Psoas muscle (tissue), 8 donors: ENCODE data around the gene EYA2. TPM values are rescaled to one million over a fixed set of nuclear protein-coding genes. Genes with fewer than 3 reads are reported as not detected.

ENCODE experiments used
- ATAC-seq, 4 donors: fragments of 200-7000 bp; cut with Tn5 transposase; one replicate each; pipeline ENCODE4 v1.9.1; 2020; ENCODE audit warnings: moderate library complexity in 3 of 4, mild to moderate bottlenecking in 2 of 4
- DNase-seq, 2 donors: peaks; one replicate each; pipeline ENCODE4 v3.0.0-alpha.2; 2020
- H3K27ac ChIP-seq: fragments of 200-600 bp; one replicate; pipeline ENCODE4 v1.8.0; 2022
- H3K27me3 ChIP-seq, 3 donors: fragments of 200-600 bp in 1 of 3; one replicate each; pipeline versions ENCODE4 v1.6.1 to v1.8.0; 2013 to 2022; ENCODE audit warnings: low read length in 2 of 3, mild to moderate bottlenecking in 2 of 3, moderate library complexity in 1 of 3; ENCODE audit not compliant: insufficient read depth in 3 of 3
- H3K36me3 ChIP-seq, 2 donors: fragments of 200-600 bp in 1 of 2; one replicate each; pipeline versions ENCODE4 v1.6.1 to v1.8.0; 2013 to 2022; ENCODE audit warnings: low read depth in 1 of 2, mild to moderate bottlenecking in 1 of 2, moderate library complexity in 1 of 2; ENCODE audit not compliant: insufficient read depth in 1 of 2
- H3K4me1 ChIP-seq: fragments of 200-600 bp; one replicate; pipeline ENCODE4 v1.8.0; 2022
- H3K4me3 ChIP-seq: fragments of 200-600 bp; one replicate; pipeline ENCODE4 v1.8.0; 2022; ENCODE audit warnings: mild to moderate bottlenecking
- H3K9me3 ChIP-seq: fragments of 200-600 bp; one replicate; pipeline ENCODE4 v1.8.0; 2022
- WGBS, 3 donors: extraction: QIAGEN DNeasy Blood & Tissue Kit; methylation state at CpG; one replicate each; pipeline versions ENCODE4 v1.1.6 to v1.1.7; 2013; 5-methylcytosine and 5-hydroxymethylcytosine counted together
- intact Hi-C, 2 donors: fragments of 100-400 bp; cut with DNase I; formaldehyde crosslinking; loops; one replicate each; pipeline versions ENCODE4 v1.11.0 to v1.14.2; 2022
- polyA plus RNA-seq, 3 donors: library from polyadenylated mRNA; stranded (reverse); fragments of 200-250 nt; gene quantifications; one replicate each; pipeline ENCODE4 v1.2.3, GENCODE V29; 2013
- total RNA-seq, 4 donors: library from RNA; stranded (reverse); fragmentation: NEBNext Ultra II Directional in 2 of 4; extraction: Animal tissue kit (Norgen Biotek cat#: 25700) in 2 of 4; gene quantifications; one replicate each; pipeline versions ENCODE4 v1.2.1 to v1.2.4, GENCODE V29; 2021 to 2023
- TF ChIP-seq, protein P1 (sequence below): fragments of 200-600 bp; IDR thresholded peaks from one replicate; pipeline ENCODE4 v1.8.0; 2022; ENCODE audit warnings: antibody characterized with exemption
- donor health status: healthy with polysubstance abuse.
- donor health status: DM: no; HTN: no; CAD: no; lungs with moderate emphysema.
- donor health status: Bipolar disorder and iron deficiency.
- donor health status: healthy.
- donor health status: DM: yes; HTN: yes; CAD: no.
- donor health status: DM: no; HTN: no; CAD: no.
- donor health status: DM: no; HTN: no; CAD: no.
- donor health status: DM: yes; HTN: yes; CAD: no.

The EYA2 gene
- total and polyA plus RNA-seq, 7 donors = 0.72 to 4.0 (median 2.0) TPM

DNA sequence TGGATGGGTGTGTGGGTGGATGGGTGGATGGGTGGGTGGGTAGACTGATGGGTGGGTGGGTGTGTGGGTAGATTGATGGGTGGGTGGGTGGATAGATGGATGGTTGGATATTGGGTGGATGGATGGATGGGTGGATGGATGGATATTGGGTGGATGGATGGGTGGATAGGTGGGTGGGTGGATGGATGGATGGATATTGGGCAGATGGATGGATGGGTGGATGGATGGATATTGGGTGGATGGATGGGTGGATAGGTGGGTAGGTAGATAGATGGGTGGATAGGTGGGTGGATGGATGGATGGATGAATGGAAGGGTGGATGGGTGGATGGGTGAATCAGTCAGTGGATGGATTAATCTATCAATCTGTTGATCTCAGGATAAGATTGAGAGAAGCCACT is 284.6 kb downstream of the EYA2 start:
- no peaks in the 10 kb centered on the region for H3K9me3 ChIP-seq
- TF ChIP-seq, protein P1, sequence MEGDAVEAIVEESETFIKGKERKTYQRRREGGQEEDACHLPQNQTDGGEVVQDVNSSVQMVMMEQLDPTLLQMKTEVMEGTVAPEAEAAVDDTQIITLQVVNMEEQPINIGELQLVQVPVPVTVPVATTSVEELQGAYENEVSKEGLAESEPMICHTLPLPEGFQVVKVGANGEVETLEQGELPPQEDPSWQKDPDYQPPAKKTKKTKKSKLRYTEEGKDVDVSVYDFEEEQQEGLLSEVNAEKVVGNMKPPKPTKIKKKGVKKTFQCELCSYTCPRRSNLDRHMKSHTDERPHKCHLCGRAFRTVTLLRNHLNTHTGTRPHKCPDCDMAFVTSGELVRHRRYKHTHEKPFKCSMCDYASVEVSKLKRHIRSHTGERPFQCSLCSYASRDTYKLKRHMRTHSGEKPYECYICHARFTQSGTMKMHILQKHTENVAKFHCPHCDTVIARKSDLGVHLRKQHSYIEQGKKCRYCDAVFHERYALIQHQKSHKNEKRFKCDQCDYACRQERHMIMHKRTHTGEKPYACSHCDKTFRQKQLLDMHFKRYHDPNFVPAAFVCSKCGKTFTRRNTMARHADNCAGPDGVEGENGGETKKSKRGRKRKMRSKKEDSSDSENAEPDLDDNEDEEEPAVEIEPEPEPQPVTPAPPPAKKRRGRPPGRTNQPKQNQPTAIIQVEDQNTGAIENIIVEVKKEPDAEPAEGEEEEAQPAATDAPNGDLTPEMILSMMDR = no peak
- no peak for ATAC-seq
- no peak for DNase-seq
- H3K36me3 ChIP-seq = no peaks in the 10 kb centered on the region
- peaks cover 0 to 3% (median 0%) of the 10 kb centered on the region in 3 donors for H3K27me3 ChIP-seq
- H3K4me3 ChIP-seq = no peak overlapping the region
- H3K27ac ChIP-seq = no peak overlapping the region
- H3K4me1 ChIP-seq = no peaks in the 10 kb centered on the region
- intact Hi-C loops = no loop called here

DNA sequence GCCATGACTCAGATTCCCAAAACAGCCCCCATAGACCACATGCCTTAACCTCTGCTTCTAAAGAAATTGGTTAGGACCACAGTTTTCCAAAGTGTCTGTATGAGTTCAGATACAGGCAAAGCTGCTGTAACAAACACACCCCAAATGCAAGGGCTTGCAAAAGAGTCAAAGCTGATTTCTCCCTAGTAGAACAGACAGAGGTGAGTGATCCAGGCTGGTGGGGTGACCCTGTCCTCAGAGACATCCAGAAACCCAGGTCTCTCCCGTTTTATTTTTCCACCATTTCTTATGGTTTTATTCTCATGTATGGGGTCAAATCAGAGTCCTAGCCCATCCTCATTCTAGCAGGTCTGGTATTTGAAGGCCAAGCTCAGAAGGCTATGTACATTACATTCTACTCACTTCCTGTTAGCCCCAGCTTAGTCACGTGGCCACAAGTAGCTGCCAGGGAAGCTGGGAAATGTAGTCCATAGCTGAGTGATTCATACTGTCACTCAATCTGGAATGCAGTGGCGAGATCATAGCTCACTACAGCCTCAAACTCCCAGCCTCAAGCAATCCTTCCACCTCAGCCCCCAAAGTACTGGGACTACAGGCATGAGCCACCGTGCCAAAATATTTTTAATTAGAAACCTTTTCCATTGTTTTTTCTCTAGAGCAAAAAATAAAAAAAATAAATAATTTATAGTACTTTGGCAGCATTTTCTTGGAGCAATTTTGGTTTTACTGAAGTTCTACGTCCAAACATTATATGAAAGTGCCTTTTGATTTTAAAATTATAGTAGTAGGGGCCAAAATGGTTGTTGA is 286.6 kb downstream of the EYA2 start:
- DNase-seq (no peak), ATAC-seq (peak in 3 of 4 donors; percentile 48 to 70 (median 67))
- H3K4me1 ChIP-seq = no peaks in the 10 kb centered on the region
- H3K27me3 ChIP-seq = no peaks in the 10 kb centered on the region
- no peak overlapping the region for H3K4me3 ChIP-seq
- no peak overlapping the region for H3K27ac ChIP-seq
- no peaks in the 10 kb centered on the region for H3K9me3 ChIP-seq
- TF ChIP-seq, protein P1 = no peak
- H3K36me3 ChIP-seq = no peaks in the 10 kb centered on the region
- 64 to 72% (median 66%) methylated on average over 5 of the region's 5 CpGs for WGBS, 3 donors
- intact Hi-C loops = no loop called here

DNA sequence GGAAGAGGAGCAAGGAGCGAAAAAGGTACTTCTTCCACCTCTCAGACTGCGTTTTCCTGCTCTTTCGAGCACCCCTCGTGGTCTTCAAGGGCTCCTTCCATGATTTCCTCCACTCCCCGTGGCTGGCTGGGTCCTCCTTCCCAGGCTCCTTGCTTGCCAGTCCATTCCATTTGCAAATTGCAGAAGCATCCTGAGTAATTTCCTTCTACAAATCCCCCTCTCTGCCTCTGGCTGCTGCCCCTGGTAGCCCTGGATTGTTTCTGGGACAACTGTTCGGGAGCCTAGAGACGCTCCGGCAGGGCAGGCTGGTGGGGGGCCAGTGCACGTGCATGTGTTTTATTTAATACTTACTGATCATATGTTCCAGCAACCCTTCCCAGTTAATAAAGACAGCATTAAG is 288.7 kb downstream of the EYA2 start:
- TF ChIP-seq, protein P1 = no peak
- Histone ChIP-seq H3K27me3 (no peaks in the 10 kb centered on the region), H3K4me1 (no peaks in the 10 kb centered on the region), H3K36me3 (no peaks in the 10 kb centered on the region), H3K27ac (no peak overlapping the region), H3K4me3 (no peak overlapping the region), H3K9me3 (no peaks in the 10 kb centered on the region)
- WGBS, 3 donors = 40 to 51% (median 48%) methylated on average over 9 of the region's 9 CpGs
- intact Hi-C loops = no loop called here
- DNase-seq = peak in 1 of 2 donors; percentile 23
- no peak for ATAC-seq

DNA sequence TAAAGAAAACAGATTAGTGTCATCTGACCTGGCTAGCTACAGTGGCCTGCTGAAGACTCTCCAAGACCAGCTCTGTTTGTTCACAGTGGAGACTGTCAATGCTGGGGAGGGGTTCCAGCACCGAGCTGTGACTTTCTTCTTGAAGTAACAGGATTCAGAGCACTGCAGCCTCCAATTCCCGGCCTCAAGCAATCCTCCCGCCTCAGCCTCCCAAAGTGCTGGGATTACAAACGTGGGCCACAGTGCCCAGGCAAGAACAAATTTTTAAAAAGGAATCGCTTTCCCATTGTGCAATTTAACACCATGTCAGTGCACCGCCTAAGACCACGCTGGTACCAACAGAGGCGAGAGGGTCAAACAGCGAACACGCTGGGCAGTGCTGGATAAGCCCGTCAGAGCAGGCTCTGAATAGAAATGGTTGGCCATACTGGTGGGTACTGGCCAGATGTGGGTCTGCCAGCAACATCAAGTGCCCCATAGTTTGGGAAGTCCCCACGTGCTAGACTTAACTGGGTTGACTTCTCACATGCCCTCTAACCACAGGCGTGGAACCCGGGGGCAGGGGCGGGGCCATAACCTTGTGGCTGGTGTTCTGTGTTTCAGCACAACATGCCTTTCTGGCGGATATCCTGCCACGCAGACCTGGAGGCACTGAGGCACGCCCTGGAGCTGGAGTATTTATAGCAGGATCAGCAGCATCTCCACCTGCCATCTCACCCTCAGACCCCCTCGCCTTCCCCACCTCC is 293.0 kb downstream of the EYA2 start:
- Histone ChIP-seq H3K4me1 (no peaks in the 10 kb centered on the region), H3K27me3 (peaks cover 0 to 17% (median 2%) of the 10 kb centered on the region in 3 donors), H3K4me3 (no peak overlapping the region), H3K36me3 (no peaks in the 10 kb centered on the region), H3K9me3 (no peaks in the 10 kb centered on the region), H3K27ac (no peak overlapping the region)
- intact Hi-C loops = no loop called here
- 80 to 85% (median 81%) methylated on average over 19 of the region's 19 CpGs for WGBS, 3 donors
- DNase-seq (peak in 1 of 2 donors; percentile 30), ATAC-seq (no peak)
- TF ChIP-seq, protein P1 = no peak
